Inflammatory macrophage (primary cell): ENCODE results near the gene TDRD10.
"Not testable (repeated sequence)": the region's sequence is repeated elsewhere in the genome, so short reads cannot be mapped to it uniquely, and the experiment has no call there.

Source experiments
- DNase-seq, 2 donors: peaks; one replicate each; pipeline ENCODE4 v3.0.0-alpha.2; 2020 to 2022

The TDRD10 gene

DNA sequence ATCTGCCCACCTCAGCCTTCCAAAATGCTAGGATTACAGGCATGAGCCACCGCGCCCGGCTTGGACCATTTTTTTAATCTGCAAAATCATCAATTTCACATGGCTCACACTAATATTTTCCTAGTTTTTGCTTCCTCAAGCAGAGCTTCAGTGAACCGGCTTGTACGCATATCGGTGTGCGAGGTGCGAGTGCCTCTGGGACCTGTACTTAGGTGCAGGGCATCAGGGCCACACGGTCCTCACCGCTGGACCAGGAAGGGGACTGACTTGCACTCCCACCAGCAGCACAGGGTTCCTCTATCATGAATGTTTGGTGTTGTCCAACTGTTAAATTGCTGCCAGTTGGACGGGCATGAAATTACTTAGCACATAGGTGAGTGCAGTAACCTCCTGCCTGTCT is 15.6 kb downstream of the TDRD10 start:
- DNase-seq: no peak

DNA sequence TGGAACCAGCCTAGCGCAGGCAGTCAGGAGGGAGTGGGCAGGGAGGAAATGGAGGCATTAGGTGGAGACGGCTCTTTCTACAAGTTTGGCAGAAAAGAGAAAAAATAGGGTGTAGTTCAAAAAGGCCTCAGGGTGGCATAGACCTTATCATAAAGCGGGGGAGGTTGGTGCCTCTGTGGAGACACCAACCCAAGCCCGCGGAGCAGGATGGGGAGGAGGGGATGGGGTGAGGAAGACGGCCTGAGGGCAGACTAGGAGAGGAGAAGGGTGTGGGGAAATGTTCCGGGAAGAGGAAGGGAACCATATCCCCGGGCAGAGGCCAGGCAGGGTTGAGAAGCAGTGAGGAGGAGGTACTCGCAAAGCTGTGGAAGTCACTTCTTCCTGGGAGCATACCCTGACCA is 17.6 kb downstream of the TDRD10 start:
- no peak for DNase-seq

DNA sequence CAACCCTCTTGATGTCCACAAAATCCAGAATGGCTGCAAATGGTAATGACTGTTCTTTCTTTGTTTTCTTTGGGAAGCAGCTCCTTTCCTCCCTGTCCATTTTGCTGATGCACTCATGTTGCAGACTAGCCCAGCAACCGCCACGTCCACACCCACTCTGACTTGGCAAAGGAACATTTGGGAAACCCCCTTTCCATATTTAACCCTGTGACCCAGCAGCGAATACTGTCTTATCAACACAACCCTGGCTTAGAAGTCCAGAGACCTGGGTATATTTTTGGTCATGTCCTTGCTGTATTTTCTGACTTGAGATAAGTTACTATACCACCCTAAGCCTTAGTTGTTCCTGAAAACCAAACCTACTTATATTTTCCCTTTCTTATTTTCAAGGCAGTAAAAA is 18.3 kb downstream of the TDRD10 start:
- peak in 1 of 2 donors; percentile 40 for DNase-seq

DNA sequence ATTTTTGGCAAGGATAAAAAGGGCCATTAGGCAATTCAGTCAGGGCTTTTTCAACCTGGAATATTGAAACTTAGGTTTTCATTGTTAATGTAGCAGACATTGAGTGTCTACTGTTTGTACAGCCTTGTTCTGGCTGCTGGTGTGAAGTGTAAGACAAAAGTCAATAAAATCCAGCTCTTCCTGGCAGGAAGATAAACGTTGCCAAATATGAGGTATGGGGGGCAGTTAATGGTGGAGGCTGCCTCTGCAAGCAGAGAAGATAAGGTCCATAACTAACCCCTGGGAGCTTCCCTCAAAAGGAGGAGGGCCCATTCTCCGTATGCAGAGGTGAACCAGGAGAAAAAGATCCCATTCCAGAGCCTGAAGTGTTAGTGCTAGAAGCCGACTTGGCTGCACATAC is 19.7 kb downstream of the TDRD10 start:
- no peak for DNase-seq

DNA sequence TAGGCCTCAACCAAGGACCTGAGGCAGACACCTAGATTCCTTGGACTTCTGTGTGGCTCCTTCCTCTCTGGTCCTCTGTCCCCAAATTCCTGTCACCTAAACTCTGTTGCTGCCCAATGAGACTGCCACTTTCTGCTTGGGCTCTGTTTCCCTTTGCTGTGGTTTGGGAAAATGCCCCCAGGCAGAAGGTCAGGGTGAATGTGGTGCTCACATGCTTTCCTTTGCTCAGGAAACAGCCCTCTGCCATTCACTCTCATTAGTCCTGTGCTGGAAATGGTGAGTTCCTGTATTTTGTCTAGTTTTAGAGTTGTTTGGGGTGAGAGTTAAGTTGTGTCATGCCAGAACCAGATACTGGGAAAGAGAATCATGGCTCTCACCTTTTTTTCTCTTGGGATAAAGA is 22.9 kb downstream of the TDRD10 start:
- no peak for DNase-seq

DNA sequence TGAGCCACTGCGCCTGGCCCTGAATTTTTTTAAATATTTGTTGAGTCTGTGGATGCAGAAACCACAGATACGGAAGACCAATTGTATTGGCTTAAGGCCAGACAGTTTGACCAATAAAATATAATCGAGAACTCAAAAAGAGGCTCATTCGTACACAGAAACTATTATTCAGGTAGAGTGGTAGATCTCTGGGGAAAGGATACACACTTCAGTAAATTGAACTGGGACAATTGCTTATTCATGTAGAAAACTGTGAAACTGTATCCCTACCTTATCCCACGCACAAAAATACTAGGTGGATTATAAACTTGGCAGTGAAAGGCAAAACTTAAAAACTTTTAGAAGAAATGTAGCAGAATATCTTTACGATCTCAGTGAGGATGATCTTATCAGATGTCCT is 25.2 kb downstream of the TDRD10 start:
- DNase-seq: no peak

DNA sequence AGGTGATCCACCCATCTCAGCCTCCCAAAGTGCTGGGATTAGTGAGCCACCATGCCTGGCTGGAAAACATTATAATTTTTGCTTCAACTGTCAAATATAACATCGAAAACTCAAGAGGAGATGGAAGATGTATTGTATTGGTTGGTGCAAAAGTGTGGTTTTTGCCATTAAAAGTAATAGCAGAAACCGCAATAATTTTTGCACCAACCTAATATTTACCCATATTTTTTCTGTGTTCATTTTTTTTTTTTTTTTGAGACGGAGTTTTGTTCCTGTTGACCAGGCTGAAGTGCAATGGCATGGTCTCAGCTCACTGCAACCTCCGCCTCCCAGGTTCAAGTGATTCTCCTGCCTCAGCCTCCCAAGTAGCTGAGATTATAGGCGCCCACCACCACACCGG is 27.3 kb downstream of the TDRD10 start:
- DNase-seq: no peak

DNA sequence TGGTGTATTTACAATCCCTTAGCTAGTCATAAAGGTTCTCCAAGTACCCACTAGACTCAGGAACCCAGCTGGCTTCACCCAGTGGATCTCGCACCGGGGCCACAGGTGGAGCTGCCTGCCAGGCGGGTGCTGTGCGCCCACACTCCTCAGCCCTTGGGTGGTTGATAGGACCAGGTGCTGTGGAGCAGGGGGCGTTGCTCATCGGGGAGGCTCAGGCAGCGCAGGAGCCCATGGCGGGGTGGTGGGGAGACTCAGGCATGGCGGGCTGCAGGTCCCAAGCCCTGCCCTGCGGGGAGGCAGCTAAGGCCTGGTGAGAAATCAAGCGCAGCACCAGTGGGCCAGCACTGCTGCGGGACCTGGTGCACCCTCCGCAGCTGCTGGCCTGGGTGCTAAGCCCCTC is 29.9 kb downstream of the TDRD10 start:
- DNase-seq: not testable (repeated sequence)

DNA sequence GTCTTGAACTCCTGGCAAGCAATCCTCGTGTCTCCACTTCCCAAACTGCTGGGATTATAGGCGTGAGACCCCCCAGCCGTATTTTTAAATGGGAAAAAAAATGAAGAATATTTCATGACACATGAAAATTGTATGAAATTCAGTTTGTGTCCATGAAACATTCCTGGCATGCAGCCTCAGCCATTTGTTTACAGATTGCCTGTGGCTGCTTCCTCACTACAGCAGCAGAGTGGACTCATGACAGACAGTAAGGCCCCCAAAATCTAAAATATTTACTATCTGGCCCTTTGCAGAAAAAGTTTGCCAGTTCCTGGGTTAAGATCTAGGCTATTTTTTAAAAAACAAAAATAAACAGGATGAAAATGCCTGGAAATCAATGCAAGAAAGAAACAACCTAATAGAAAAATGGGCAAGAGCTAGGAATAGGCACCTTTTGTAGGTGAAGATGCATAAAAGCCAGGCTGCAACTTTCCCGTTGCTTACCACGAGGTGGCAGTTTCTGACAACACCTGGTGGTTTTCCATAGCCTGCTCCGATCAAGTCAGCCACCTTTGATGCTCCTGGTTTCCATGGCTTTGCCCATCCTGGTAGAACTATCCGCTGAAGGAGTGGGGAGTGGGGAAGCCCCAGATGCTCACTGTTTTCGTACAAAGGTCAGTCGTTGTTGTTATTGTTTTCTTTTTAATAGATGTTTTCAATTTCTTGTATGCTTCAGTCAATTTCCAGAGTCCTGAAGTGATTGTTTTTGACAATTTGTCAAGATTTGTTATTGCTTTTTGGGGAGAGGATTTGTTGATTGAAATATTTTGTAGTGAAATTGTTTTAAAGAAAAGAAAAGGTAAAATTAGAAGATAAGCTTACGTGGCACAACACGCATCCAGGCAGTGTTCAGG is 32.2 kb downstream of the TDRD10 start:
- no peak for DNase-seq

DNA sequence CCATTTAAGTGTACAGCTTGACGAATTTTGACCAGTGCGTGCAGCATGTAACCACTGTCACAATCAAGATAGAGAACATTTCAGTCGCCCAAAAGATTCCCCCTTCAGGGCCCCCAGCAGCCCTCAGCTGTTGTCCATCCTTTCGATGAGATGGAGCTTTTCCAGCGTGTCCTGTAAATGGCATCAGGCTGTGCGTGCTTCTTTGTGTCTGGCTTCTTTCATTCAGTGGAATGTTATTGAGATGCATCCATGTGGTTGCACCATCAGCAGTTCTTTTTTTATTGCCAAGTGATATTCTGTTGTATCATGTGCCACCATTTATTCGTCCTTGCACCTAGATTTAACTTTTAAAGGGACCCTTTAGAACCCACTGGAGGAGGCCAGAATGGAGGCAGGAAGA is 34.6 kb downstream of the TDRD10 start:
- DNase-seq: no peak

DNA sequence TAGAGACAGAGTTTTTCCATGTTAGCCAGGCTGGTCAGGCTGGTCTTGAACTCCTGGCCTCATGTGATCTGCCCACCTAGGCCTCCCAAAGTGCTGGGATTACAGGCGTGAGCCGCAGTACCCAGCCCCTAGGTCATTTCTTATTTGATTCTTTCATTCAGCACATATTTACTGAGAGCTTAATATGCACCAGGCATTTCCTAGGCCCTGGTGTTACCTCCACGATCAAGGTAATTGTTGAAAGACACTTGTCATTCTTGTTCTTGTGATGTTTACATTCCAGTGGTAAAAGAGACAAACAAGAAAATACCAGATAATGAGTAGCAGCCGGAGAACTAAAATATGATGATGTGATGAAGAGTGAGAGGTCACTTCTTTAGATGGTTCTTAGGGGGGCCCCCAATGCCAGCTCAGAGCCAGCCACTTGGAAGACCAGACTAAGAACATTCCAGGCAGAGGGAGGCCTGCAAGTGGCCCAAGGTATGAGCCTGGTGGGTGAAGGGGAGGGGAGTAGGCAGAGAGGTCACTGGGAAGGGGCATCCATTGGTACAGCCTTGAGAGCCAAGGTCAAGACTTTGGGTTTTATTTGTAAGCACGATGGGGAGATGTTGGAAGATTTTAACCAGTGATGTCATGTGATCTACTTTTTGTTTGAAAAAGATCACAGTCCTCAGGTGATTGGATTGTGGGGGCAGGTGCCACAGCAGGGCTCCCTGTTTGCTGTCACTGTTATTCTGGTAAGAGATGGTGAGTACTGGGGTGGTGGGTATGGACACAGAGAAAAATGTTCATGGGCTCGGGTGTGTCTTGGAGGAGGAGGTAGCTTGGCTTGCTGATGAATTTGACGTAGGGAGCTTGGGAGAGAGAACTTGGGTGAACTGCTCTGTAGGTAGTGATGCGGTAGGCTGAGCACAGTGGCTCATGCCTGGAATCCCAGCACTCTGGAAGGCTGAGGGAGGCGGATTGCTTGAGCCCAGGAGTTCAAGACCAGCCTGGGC is 37.8 kb downstream of the TDRD10 start:
- DNase-seq: no peak

DNA sequence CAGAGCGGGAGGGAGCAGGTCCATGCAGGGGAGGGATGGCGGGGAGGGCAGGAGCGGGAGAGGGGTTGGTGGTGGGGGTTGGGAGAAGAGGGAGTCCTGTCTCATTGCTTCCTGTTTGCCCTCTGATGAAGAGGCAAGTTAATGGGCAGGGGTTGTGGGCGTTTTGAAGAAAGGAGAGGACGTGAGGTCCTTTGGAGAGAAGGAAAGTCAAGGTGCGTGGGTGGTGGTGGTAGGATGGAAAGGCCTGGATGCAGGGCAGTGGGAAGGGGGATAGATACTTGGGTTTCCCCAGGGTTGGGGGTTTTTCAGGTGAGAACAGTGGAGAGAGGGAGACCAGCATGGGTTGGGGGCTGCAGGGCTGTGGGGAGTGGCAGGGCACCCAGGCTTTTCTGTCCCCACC is 39.2 kb downstream of the TDRD10 start:
- DNase-seq: no peak

DNA sequence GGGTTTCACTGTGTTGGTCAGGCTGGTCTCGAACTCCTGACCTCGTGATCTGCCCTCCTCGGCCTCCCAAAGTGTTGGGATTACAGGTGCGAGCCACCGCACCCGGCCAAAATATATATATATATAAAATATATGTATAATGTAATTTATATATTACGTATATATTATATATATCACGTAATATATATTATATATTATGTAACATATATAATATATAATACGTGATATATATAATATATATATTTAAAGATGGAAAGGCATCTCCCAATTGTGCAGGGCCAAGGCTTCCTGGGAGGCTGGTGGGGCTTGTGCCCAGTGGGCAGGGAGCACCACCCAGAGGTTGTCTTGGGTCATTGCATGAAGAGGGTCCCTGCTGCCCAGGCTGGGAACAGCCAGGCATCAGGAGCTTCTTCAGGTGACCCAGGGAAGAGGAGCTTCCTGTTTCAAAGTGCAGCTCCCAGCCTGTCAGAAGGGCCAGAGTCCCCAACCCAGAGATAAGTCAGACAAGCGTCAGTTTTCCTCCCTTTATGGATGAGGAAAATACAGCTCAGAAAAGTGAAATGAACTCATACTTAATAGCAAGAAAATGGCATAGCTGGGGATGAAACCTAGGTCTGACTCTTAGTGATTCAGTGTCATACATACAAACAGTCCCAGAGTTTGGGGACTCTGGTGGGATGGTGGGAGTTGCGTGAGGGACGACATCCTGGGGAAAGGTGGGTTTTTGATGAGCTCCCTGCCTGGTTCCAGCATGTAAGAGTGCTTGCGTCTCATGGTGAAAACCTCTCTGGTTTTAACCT is 44.4 kb downstream of the TDRD10 start:
- DNase-seq: peak; percentile 60 to 74

DNA sequence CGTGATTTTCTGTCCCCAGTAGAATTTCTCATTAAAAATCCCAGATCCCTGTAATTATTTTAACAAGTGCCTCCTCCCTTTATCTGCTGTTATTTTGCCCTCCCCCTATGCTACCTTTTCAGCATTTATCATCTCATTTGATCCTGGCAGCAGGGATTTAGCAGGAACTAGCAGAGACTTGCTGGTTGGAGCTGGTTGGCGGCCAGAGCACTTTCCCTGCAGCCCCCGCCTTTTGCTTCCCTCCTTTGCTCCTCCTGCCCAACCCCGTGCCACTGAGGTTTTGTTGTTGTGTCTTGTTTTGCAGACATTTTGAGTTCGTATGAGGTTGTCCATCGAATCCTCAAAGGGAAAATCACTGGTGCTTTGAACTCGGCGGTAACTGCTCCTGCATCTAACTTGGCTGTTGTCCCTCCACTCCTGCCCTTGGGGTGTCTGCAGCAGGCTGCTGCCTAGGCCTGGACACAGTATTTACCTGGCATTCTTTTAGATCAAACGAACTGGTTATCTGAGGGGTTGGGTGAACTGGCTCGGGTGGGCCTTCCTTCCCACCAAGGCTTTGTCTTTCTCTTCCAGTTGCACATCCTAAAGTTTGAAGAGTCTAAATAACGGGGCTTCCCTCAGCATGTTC is 45.2 kb downstream of the TDRD10 start:
- DNase-seq: no peak

DNA sequence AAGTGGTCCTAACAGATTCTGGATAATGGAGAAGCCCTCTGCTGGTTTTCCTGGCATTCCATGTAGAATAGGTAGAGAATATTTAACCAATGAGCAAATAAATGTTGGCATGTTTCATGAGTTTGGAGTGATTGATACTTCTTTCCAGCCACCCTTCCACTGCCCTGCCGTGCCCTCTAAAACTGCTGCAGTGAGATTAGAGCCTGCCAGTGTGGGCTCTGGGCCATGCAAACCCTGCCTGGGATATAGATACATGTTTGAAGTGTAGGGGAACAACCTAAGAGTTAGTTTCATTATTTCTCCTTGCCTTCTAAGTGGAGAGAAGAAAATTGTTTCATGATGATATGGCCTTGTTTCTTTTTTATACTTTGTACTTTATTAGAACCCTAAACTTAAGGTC is 46.0 kb downstream of the TDRD10 start:
- no peak for DNase-seq

DNA sequence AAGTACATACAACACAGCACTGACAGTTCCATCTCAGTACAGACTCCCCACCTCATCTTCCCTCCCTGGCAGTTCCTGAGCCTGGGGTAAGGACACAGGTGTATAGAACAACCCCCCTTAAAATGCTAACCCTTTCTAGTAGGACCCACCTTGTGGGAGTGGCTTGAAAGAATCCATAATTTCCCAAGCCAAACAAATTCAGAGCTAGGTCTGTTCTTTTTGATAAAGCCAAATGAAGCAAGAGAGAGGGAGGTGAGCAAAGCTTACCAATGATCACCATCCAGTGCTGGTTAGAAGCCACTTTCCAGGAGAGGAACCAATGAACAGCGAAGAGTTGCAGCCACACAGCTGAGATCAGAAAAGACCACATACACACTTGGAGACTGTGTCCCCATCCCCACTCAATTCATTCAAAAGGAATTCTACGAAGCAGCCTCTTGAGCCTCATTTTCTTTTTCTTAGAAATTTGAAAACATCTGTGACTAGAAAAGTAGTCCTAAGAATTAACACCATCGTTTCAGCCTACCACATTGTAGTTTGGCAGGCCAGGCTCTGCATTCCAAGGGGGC is 47.3 kb downstream of the TDRD10 start:
- no peak for DNase-seq

DNA sequence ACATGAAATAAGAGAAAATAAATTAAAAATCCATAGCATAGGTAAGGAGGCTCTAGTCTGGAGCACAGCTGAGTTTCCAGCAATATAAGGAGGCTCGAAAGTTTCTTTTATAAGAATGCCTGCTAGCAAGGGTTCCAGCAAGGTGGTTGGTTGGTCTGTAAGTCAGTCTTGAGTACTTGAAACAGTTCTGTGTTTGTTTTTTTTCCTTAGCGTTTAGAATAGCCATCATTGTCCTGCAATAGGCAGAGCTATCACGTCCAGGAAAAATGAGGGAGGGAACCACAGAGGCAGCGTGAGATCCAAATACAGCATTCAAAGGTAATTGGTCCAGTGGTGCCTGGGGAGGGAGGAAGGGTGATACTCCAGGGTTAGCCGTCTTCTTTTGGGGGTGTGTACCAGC is 48.1 kb downstream of the TDRD10 start:
- DNase-seq: no peak

DNA sequence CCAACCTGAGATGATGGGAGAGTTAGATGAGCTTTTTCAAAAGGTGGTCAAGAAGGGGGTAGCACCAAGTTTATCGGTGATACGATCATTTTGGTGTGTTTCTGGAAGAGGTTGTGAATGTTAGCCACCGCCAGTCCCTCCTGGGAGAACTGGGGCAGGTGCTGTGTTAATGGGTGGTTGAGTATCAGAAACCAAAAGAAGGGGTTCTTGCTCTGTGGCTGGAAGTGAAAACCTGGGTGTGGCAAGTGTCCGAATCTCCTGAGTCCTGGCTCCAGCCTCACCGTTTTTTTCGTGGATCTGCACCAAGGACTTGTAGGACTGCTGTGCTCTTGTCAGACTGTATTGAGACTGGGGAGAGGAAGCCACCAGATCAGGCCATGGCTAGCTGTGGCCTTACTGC is 48.6 kb downstream of the TDRD10 start:
- no peak for DNase-seq

DNA sequence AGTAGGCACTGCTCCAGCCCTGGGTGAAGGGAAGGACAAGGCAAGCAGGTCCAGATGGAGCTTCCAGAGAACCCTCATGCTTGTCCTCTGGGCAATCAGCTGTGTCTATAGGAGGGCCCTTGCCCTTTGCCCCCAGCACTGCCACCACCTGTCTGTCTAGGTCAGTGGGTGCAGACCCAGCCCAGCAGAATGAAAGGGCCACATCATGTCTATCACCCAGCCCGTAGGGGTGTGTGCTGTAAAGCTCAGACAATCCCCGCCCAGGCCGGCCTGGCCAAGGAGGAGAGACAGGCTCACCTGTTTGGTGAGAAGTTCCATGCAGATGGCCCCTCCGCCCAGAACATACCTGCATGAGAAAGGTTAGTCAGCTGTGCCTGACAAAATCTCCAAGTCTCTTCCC is 49.5 kb downstream of the TDRD10 start:
- DNase-seq: no peak

DNA sequence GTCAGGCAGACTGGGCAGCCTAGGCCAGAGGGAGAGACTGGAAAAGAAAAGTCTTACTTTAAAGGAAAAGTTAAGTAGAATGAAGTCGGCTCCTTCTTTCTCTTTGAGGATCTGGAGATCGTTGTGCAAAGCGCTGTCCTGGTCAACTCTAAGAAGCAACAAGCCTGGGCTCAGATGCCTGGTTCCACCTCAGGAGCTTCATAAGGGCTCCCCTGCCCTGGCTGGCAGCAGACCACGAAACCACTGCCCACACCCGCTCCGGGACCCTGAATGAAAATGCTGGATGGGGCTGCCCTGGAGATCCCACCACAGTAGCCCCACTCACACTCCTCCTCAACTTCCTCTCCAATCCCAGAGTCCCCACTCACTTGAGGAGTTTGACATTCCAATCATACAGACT is 50.0 kb downstream of the TDRD10 start:
- no peak for DNase-seq

DNA sequence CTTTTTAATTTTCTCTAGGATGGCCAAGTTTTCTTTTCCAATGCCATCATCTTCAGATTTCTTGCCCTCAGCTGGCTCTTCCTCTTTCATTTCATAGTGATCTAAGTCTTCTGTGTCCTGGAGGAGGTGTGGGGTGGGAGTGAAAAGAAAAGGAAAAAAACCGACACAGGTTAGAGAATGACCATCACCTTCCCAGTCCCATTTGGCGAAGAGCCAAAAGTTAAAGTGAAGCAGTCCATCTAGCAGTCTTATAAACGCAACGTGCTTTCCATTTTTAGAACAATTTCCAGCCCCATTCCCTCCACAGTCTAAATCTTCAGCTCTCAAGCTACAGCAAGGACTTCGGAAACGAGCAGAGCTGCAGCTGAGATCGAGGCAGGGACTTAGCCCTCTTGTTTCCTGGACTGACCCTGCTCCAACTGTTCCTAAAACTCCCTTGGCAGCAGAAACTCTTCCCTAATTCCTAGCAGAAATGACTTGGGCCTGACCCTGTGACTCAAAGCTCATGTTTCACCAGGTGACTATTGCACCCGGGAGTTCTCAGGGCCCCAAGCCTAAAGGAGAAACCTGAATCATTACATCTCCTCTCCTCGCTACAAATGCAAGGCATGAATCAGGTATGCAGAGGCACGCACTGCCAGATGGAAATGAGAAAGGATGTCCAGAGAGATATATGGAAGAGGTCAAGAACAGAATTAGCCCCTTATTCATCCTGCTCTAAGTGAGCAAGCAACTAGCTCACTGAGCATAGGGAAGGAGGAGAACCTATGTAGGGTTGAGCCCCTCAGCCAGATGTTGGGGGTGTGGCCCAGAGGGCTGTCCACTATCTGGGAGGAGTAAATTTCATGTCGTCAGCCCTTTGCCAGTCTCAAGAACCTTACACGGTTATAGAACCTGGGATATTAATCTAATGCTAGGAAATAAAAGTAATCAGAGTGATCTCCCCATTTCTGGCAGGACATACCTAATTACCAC is 51.3 kb downstream of the TDRD10 start:
- DNase-seq: no peak
